MG63 (cell line): ENCODE results near the gene SLFN12. TPM values are rescaled to one million over a fixed set of nuclear protein-coding genes. Genes with fewer than 3 reads are reported as not detected.
"Not testable (repeated sequence)": the region's sequence is repeated elsewhere in the genome, so short reads cannot be mapped to it uniquely, and the experiment has no call there.

ENCODE experiments used
- DNase-seq: peaks from one replicate; pipeline ENCODE4 v3.0.0-alpha.2; 2020
- H3K27me3 ChIP-seq: fragments of 250-450 bp; sonication (Bioruptor Pico); 2 replicates; pipeline ENCODE4 v1.5.1; 2020; ENCODE audit warnings: mild to moderate bottlenecking, moderate library complexity
- H3K36me3 ChIP-seq: fragments of 250-450 bp; sonication (Bioruptor Pico); 2 replicates; pipeline ENCODE4 v1.5.1; 2020; ENCODE audit warnings: mild to moderate bottlenecking, moderate library complexity
- H3K4me3 ChIP-seq: fragments of 250-450 bp; sonication (Bioruptor Pico); 2 replicates; pipeline ENCODE4 v1.5.1; 2020; ENCODE audit warnings: mild to moderate bottlenecking, moderate library complexity
- H3K9me3 ChIP-seq: fragments of 250-450 bp; sonication (Bioruptor Pico); 2 replicates; pipeline ENCODE4 v1.5.1; 2020; ENCODE audit warnings: mild to moderate bottlenecking, moderate library complexity
- total RNA-seq: library from RNA; depleted of rRNA; stranded (reverse); fragments of >200 nt; shearing (Covaris generic); gene quantifications from 2 replicates; pipeline ENCODE4 v1.2.3, GENCODE V29; 2014; ENCODE audit warnings: low replicate concordance; rRNA removed

SLFN12 gene
- total RNA-seq, result 9.1 and 10.0 TPM in 2 replicates

DNA sequence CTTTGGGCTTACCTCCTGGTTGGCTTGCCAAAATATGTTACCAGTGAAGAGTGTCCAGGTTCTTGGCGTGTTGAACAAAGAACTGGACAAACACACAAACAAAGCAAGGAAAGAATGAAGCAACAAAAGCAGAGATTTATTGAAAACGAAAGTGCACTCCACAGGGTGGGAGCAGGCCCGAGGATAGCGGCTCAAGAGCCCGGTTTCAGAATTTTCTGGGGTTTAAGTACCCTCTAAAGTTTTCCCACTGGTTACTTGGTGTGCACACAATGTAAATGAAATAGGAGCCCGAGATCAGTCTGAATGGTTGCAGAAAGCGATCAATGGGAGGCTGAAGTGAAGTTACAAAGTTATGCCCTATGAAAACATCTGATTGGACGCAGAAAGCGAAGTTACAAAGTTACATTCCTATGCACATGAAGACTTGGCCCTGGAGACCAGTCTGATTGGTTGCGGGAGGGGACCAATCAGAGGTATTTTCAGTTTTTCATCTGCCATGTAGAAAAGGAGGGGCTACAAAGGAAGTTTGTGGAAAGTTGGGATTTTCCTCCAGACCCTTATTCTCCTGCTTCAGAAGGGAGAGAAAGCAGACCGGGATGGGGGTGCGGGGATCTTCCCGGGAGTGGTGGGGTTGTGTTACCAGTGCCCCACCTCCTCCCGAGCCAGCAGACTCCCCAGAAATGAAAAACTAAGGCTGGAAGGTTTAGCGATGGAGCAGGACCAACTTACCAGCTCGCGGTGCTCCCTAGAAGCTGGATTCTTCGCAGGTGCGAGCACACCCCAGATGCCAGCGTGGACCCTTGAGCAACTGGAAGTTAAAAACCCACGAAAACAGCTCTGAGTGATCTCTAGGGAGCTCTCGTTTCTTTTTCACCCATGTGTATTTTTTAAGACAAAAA, at the start of gene SLFN12:
Gene SLFN12 (minus strand): TSS at position 325 of the 899 bp plus-strand sequence. CDS start 9,472 bp downstream, outside the sequence.
- no peaks in the 10 kb centered on the region for H3K27me3 ChIP-seq
- peak within 1 kb of the TSS; percentile 69 for H3K4me3 ChIP-seq
- DNase-seq, result peak; percentile 89
- no peaks in the 10 kb centered on the region for H3K9me3 ChIP-seq
- H3K36me3 ChIP-seq, result no peaks in the 10 kb centered on the region; the same call in none of the 2 replicates

DNA sequence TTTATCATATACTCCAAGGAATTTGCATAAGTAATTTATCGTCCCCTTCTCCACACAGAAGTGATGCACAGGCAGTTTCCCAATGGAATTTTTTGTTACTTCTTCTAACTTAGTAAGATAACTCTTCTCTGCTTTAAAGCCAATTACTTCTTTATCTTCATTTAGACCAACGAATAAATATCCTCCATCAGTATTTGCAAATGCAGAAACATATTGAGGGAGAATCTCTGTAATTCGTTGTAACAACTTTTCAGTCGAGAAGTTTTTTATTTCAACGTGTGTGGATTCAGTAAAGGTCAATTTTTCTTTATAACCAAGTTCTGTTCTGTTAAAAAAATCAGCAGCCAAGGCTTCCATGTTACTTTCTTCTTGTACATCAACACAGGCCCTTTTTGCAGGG, 47.0 kb upstream of the SLFN12 start:
- Histone ChIP-seq H3K27me3 (peaks cover 25% of the 10 kb centered on the region), H3K36me3 (no peaks in the 10 kb centered on the region), H3K9me3 (no peaks in the 10 kb centered on the region), H3K4me3 (no peak overlapping the region)
- DNase-seq, result no peak

DNA sequence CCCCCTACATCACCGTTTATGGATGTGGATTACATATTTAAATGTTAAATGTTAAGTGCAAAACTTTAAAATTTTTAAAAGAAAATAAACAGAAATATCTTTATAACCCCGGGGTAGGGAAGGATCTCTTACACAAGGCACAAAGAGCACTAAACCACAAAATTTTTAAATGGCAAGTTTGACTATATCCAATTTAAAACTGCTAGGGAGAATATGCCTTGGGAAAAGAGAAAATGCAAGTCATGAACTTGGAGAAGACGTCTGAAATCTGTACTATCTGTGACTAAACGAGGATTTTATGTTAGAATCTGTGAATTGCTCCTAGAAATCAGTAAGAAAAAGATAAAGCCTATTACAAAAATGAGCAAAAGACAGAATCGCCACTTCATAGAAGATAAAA, 44.9 kb upstream of the SLFN12 start:
- H3K27me3 ChIP-seq, result peaks cover 30% of the 10 kb centered on the region
- no peaks in the 10 kb centered on the region for H3K9me3 ChIP-seq
- no peaks in the 10 kb centered on the region for H3K36me3 ChIP-seq
- no peak for DNase-seq
- H3K4me3 ChIP-seq, result no peak overlapping the region

DNA sequence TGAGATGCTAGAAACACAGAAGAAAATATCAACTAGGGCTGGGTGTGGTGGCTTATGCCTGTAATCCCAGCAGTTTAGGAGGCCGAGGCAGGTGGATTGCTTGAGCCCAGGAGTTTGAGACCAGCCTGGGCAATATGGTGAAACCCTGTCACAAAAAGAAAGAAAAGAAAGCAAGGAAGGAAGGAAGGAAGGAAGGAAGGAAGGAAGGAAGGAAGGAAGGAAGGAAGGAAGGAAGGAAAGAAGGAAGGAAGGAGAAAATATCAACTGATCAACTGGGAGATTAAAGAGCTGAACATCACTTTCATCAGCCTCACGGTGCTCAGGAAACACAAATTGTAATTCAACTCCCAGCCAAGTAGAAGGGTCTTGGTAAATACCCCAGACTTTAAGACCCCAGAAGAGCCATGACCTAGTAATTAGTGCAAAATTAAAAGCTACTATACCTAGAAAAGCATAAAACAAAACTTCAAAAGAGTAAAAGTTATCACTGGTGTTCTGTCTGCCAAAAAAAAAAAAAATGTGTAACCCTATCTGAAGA, 44.1 kb upstream of the SLFN12 start:
- Histone ChIP-seq H3K36me3 (no peaks in the 10 kb centered on the region), H3K4me3 (no peak overlapping the region), H3K9me3 (no peaks in the 10 kb centered on the region), H3K27me3 (peaks cover 32% of the 10 kb centered on the region)
- DNase-seq, result no peak

DNA sequence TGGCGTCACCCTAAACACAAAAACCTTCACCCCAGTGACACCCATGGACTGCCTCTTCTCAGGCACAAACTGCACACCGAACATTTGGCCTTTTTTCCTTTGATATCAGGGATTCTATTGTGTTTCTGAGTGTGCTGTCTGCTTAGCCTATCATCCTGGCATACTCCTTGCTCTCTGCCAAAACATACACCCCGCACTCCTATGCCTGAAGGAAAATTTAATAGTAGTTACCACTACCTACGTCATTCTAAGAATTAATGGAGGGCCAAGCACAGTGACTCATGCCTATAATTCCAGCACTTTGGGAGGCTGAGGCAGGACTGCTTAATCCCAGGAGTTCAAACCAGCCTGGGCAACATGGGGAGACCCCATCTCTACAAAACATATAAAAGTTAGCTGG, 36.2 kb upstream of the SLFN12 start:
- Histone ChIP-seq H3K36me3 (no peaks in the 10 kb centered on the region), H3K4me3 (no peak overlapping the region), H3K9me3 (no peaks in the 10 kb centered on the region), H3K27me3 (peaks cover 7% of the 10 kb centered on the region; the same call in 1 of the 2 replicates)
- DNase-seq, result no peak

DNA sequence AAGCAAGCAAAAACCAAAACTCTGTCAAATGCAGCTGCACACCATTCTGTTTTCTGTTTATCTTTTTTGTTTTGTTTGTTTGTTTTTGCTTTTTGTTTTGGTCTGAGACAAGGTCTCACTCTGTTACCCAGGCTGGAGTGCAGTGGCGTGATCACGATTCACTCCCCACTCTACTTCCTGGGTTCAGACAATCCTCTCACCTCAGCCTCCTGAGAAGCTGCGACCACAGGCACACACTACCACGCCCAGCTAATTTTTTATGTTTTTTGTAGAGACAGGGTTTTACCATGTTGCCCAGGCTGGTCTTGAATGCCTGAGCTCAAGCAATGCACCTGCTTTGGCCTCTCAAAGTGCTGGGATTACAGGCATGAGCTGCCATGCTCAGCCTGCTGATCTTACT, 35.5 kb upstream of the SLFN12 start:
- Histone ChIP-seq H3K36me3 (no peaks in the 10 kb centered on the region), H3K9me3 (no peaks in the 10 kb centered on the region), H3K27me3 (peaks cover 8% of the 10 kb centered on the region; the same call in 1 of the 2 replicates), H3K4me3 (no peak overlapping the region)
- DNase-seq, result no peak

DNA sequence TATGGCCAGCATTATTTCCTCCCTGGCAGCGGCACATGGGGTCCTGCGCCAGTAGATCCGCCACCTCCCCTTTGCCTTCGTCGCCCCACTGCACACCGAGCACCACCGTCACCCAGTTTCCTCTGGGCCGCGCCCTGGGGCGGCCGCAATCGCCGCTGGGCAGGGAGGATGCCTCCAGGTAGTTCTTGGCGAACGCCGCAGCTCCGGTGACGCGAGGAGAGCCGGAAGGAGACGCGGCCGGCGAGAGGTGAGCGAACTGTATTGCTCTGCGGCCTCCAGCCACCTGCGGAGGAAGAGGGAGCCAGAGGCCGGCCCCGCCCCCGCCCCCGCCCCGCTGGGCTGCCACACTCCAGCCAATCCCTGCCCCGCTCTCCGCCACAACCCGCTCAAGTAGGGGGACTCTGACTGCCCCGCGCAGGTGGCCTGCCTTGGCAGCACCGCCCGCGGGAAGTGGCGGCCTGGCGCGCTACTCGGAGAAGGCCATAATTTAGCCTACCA, 28.1 kb upstream of the SLFN12 start:
- H3K36me3 ChIP-seq, result no peaks in the 10 kb centered on the region
- H3K9me3 ChIP-seq, result no peaks in the 10 kb centered on the region
- no peak overlapping the region; the same call in 1 of the 2 replicates for H3K4me3 ChIP-seq
- DNase-seq, result no peak
- peaks cover 24% of the 10 kb centered on the region for H3K27me3 ChIP-seq

DNA sequence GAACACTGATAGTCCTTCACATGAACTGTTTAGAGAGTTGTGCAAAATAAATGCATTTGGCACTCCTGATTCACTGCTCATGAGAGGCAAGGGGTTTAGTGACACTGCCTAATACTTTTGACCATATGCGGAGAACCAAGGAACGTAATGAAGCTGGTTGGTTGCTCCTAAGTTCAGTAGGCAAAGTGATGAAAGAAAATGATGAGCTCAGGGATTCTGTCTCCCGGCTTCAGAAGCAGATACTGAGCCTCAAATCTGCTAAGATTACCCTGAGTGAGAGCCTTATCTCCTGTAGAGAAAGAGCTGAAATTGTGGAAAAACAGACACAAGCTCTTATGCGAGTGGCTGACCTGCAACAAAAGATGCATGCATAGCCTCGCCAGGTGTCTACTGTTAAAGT, 21.7 kb upstream of the SLFN12 start:
- H3K4me3 ChIP-seq, H3K36me3 ChIP-seq, H3K27me3 ChIP-seq: not testable (repeated sequence)

DNA sequence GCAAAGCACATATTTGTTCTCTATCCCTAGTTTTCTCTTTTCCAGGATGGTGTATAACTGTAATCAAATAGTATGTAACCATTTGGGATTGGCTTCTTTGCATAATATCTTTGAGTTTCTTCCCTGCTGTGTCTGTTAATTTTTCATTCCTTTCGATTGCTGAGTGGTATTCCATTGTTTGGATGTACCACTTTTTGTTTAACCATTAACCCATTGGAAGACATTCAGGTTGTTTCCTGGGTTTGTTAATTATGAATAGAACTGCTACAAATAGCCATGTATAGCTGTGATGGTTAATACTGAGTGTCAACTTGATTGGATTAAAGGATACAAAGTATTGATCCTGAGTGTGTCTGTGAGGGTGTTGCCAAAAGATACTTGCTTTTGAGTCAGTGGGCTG, 20.9 kb upstream of the SLFN12 start:
- Histone ChIP-seq H3K4me3 (no peak overlapping the region), H3K9me3 (no peaks in the 10 kb centered on the region), H3K27me3 (peaks cover 5% of the 10 kb centered on the region), H3K36me3 (no peaks in the 10 kb centered on the region)
- no peak for DNase-seq

More for the DNA sequence above, 21.7 kb upstream of the SLFN12 start:
- H3K9me3 ChIP-seq, DNase-seq: not testable (repeated sequence)

DNA sequence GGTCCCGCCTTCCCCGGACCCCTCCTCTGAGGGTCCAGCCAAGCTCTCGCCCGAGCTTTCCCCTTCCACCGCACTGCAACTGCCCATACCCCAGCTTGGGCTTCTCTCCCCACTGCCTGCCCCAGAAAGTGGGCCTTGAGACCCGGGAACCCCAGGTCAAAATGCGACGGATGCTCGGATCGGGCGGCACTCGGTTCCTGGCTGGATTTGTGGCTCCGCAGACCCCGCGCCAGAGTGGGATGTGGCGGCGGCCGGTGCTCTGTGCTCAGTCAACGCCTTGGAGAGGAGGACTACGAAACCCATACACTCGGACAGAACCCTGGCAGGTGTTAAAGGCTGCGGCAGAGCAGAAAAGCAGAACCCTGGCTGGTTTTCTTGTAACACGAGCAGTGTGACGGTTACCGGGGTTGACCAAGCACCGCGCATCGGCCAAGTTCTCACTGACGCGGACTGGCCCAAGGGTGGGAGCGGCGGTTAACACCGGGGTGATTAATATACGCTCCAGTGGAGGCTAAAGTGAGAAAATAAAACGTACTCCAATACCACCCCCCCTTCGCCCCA, 17.2 kb upstream of the SLFN12 start:
- no peaks in the 10 kb centered on the region for H3K9me3 ChIP-seq
- H3K4me3 ChIP-seq, result peak overlapping the region; percentile 7
- H3K27me3 ChIP-seq, result no peaks in the 10 kb centered on the region
- peak; percentile 50 for DNase-seq
- H3K36me3 ChIP-seq, result no peaks in the 10 kb centered on the region

DNA sequence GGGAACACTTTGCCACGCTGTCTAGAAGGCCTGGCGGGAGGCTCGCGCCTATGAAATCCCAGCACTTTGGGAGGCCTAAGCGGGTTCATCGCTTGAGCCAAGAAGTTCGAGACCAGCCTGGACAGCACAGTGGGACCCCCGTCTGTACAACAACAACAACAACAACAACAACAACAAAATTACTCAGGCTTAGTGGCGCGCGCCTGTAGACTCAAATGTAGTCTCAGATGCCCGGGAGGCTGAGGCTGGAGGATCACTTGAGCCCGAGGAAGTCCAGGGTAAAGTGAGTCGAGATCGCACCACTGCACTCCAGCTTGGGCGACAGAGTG, 16.6 kb upstream of the SLFN12 start:
- no peak for DNase-seq
- H3K27me3 ChIP-seq, result no peaks in the 10 kb centered on the region
- H3K9me3 ChIP-seq, result no peaks in the 10 kb centered on the region
- H3K4me3 ChIP-seq, result peak overlapping the region; percentile 56
- H3K36me3 ChIP-seq, result no peaks in the 10 kb centered on the region

DNA sequence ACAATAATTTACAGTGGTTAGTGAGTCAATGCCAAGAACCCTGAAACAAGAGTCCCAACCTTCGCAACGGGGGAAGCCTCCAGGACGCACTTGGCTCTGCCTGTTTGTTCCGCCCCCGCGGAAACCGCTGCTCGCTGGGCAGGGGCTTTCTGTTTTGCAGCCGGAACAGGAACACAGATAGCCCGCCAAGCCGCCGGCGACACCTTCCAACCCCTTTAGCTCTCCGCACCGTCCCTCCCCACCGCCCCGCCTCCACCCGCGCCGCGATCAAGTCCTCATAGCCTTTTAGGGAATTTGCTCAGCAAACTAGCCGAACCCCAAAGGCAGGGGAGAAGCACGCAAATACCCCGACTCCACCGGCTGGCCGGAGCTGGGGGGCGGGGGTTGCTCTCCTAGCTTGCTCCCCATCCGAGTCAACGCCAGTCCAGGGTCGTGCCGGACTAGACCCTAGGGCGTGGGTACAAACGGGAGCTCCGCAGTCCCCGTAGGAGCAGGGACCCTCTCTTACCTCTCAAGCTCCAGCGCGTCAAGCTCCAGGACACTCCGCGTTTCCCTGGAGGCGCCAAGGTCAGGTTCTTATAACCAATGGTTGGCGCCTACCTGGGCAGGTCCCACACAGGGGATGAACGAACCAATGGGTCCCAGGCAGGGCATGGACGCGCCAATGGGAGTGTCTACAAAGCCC, 16.1 kb upstream of the SLFN12 start, which contains the start of gene SLFN13:
Gene SLFN13 (minus strand): TSS at position 553 of the 685 bp plus-strand sequence. CDS start 3,086 bp downstream, outside the sequence.
- no peaks in the 10 kb centered on the region for H3K27me3 ChIP-seq
- H3K36me3 ChIP-seq, result no peaks in the 10 kb centered on the region
- peak; percentile 89 for DNase-seq
- no peaks in the 10 kb centered on the region for H3K9me3 ChIP-seq
- H3K4me3 ChIP-seq, result peak within 1 kb of the TSS; percentile 56

DNA sequence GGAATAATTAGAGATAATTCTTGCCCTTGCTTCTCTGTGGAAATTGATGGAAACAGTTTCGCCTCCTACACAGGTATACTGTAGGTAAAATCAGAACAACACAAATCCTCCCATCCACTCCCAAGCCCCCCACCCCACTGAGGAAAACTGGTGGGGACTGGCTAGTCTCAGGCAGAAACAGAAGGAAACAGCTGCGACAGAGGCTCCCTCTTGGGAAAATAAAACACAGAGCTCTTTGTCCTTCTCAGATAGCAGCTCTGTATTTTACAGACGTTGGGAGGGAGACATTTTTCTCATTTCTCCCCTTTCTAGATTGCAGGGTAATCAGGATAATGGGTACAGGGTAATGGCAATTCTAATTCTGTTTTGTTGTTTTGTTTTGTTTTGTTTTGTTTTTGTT, 15.2 kb upstream of the SLFN12 start:
- H3K36me3 ChIP-seq, result no peaks in the 10 kb centered on the region

DNA sequence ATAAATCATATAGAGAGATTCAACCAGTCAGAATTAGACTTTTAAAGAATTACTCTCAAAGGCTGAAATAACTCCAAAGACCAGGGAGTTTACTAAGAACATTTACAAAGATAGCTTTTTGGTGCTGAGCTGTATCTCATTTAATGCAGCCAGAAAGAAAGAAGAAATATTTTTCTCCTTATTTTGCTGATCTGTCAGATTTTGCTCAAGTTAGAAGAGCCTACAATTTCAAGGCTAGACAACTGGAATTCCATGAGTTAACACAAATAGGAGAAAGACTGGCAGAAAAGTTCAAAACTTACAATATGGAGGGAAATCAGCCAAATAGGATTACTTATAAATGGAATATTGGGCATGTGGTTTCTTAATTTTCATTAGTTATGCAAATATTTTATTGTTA, 6.1 kb upstream of the SLFN12 start:
- Histone ChIP-seq H3K4me3 (no peak overlapping the region), H3K27me3 (no peaks in the 10 kb centered on the region), H3K36me3 (no peaks in the 10 kb centered on the region), H3K9me3 (no peaks in the 10 kb centered on the region)
- no peak for DNase-seq

More for the DNA sequence above, 15.2 kb upstream of the SLFN12 start:
- Histone ChIP-seq H3K27me3 (no peaks in the 10 kb centered on the region), H3K9me3 (no peaks in the 10 kb centered on the region), H3K4me3 (peak overlapping the region; percentile 56; the same call in 1 of the 2 replicates)
- DNase-seq, result no peak

DNA sequence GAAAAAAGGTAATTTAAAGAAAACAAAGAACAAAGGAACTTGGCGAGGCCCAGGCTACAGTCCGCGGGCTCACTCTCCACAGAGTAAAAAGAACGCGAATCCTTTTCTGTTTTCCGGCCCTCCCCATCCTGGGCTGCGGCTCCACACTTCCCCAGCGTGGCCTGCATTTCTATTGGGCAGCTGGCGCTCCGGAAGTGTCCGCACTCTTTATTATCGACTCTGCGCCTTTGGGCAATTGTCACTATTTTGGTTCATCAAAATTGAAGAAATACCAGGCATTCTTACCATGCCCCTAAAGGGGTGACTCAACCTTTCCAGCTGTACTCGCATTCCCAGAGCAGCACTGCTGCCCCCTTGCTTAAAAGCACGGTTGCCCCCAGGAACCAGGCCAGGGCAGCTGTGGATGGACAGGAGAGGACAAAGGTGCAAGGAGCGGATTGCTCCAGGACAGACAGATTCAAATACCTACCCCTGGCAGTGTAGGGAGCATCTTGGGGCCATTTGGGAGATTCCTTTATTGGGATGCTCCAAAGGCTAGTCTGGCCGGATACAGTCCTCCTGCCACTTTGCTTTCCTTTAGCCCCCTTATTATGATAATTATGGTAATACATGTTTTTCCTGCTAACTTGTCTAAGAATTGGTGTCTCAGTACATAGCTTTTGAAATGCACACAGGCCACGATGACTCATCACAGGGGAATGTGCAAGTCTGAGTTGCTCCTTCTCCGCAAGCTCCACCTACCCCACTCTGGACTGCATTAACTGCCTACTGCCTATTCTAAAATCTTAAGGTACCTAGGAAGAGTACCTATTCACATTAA, 985 bp upstream of the SLFN12 start:
- no peaks in the 10 kb centered on the region for H3K9me3 ChIP-seq

DNA sequence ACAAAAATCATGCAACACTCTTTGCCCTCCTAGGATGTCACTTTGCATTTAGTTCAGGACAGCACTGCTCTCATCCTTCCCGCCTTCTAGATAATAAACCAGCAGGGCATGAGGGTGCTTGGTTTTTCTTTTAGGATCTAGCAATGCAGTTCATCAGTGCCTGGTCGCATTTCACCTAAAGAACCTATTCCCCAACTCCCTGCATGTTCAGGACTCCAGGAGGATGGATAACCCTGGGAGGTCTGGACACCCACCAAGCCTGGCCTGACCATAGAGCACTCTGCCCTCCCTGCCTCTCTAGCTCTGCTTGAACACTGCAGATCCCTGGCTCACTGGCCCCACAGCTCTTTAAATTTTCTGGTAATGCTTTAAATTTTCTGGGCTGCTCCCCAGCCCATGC, 2.6 kb downstream of the SLFN12 start:
- no peak overlapping the region for H3K4me3 ChIP-seq
- peaks cover 4% of the 10 kb centered on the region for H3K36me3 ChIP-seq
- no peak for DNase-seq
- H3K27me3 ChIP-seq, result no peaks in the 10 kb centered on the region
- no peaks in the 10 kb centered on the region for H3K9me3 ChIP-seq

More for the DNA sequence above, 985 bp upstream of the SLFN12 start:
- no peaks in the 10 kb centered on the region for H3K27me3 ChIP-seq
- DNase-seq, result peak; percentile 94
- no peaks in the 10 kb centered on the region; the same call in none of the 2 replicates for H3K36me3 ChIP-seq
- peak overlapping the region; percentile 69 for H3K4me3 ChIP-seq
